Common myeloid progenitor, CD34-positive (primary cell): ENCODE results near the gene SMNDC1.

ENCODE experiments used
- CTCF ChIA-PET: fragments of 350-600 bp; sonication (Branson Sonifier 250); formaldehyde crosslinking; loops from one replicate; lab custom pipeline; 2021; ENCODE audit warnings: antibody characterized with exemption; lab: Charles Lee
- POLR2A ChIA-PET: fragments of 350-600 bp; sonication (Branson Sonifier 250); formaldehyde crosslinking; loops from one replicate; lab custom pipeline; 2021; ENCODE audit warnings: antibody characterized with exemption; lab: Charles Lee
- DNase-seq, 3 donors: peaks; one replicate each; pipeline versions ENCODE4 v3.0.0 to v3.0.0-alpha.2; 2013
- H3K27ac ChIP-seq, 2 experiments: 1 replicate in 1 of 2; 2 replicates in 1 of 2; pipeline ENCODE4 v1.7.0; 2013; ENCODE audit warnings: inconsistent platforms in 2 of 2, low read length in 2 of 2, mild to moderate bottlenecking in 2 of 2, low read depth in 1 of 2, moderate library complexity in 1 of 2; ENCODE audit not compliant: severe bottlenecking in 2 of 2, insufficient read depth in 1 of 2, poor library complexity in 1 of 2
- H3K27me3 ChIP-seq, 5 experiments: replicated peaks in 2 of 5; 1 replicate in 3 of 5; 2 replicates in 2 of 5; pipeline versions ENCODE4 v1.6.1 to v1.7.0; 2013; ENCODE audit warnings: low read length in 4 of 5, mild to moderate bottlenecking in 2 of 5, moderate library complexity in 2 of 5, inconsistent platforms in 1 of 5; ENCODE audit not compliant: insufficient read depth in 5 of 5, control insufficient read depth in 4 of 5
- H3K36me3 ChIP-seq, 4 experiments: 1 replicate in 2 of 4; 2 replicates in 2 of 4; pipeline versions ENCODE4 v1.6.1 to v1.7.0; 2013; ENCODE audit warnings: low read length in 3 of 4, control low read depth in 1 of 4, mild to moderate bottlenecking in 1 of 4; ENCODE audit not compliant: control insufficient read depth in 4 of 4, insufficient read depth in 4 of 4
- H3K4me1 ChIP-seq, 4 experiments: 1 replicate in 3 of 4; 2 replicates in 1 of 4; pipeline versions ENCODE4 v1.6.1 to v1.7.1; 2013; ENCODE audit warnings: low read length in 3 of 4, mild to moderate bottlenecking in 3 of 4, control low read depth in 1 of 4, inconsistent platforms in 1 of 4, moderate library complexity in 1 of 4; ENCODE audit not compliant: control insufficient read depth in 4 of 4, insufficient read depth in 4 of 4; ENCODE audit errors: control extremely low read depth in 1 of 4
- H3K4me3 ChIP-seq, 7 experiments: 1 replicate in 4 of 7; 2 replicates in 3 of 7; pipeline versions ENCODE4 v1.5.1 to v1.7.0; 2013; ENCODE audit warnings: mild to moderate bottlenecking in 7 of 7, low read length in 6 of 7, moderate library complexity in 6 of 7, inconsistent platforms in 2 of 7, low read depth in 2 of 7, control low read depth in 1 of 7; ENCODE audit not compliant: insufficient read depth in 4 of 7, control insufficient read depth in 1 of 7; ENCODE audit errors: extremely low read depth in 1 of 7
- H3K9me3 ChIP-seq, 5 experiments: 1 replicate in 4 of 5; 2 replicates in 1 of 5; pipeline versions ENCODE4 v1.6.1 to v1.7.1; 2013; ENCODE audit warnings: low read length in 4 of 5, mild to moderate bottlenecking in 2 of 5, inconsistent platforms in 1 of 5, low read depth in 1 of 5, moderate library complexity in 1 of 5; ENCODE audit not compliant: control insufficient read depth in 4 of 5, insufficient read depth in 2 of 5; ENCODE audit errors: control extremely low read depth in 1 of 5
- WGBS: methylation state at CpG from one replicate; pipeline ENCODE4 v1.1.5; 2013; ENCODE audit not compliant: insufficient coverage; 5-methylcytosine and 5-hydroxymethylcytosine counted together

Gene SMNDC1

DNA sequence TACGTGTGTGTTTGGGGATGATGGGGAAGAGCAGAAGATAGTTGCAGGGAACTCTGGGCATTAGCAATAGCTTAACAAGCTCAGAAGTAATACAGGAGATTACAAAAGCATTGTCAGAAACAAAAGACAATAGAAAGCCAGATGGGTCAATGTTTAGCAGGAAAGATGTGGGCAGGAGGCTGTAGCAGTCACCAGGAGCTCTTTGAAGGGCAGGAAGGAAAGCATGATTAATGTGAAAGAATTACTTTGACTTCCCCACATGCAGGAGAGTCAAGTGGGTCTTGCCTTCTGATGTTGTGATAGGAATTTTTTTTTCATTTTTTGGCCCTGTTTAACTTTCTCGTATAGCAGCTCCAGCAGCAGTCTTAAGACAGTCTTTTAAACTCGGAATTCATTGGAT lies 6.0 kb upstream of the SMNDC1 start:
- POLR2A ChIA-PET = no interaction called here
- CTCF ChIA-PET = interaction anchor here (0.7 to 7.3 kb wide), 19 partner anchors 10 to 408 kb away, joined by 3 to 84 read pairs (median 4); no protein-coding TSS in a partner anchor
- Histone ChIP-seq H3K27ac (no peak overlapping the region), H3K36me3 (no peaks in the 10 kb centered on the region), H3K27me3 (no peaks in the 10 kb centered on the region), H3K9me3 (no peaks in the 10 kb centered on the region), H3K4me3 (peak overlapping the region in 2 of 7 experiments; percentile 19 to 59), H3K4me1 (peaks cover 18 to 37% (median 28%) of the 10 kb centered on the region in 4 experiments)
- 3% methylated on average over 3 of the region's 3 CpGs for WGBS
- DNase-seq = peak in 2 of 3 donors; percentile 51 to 63

DNA sequence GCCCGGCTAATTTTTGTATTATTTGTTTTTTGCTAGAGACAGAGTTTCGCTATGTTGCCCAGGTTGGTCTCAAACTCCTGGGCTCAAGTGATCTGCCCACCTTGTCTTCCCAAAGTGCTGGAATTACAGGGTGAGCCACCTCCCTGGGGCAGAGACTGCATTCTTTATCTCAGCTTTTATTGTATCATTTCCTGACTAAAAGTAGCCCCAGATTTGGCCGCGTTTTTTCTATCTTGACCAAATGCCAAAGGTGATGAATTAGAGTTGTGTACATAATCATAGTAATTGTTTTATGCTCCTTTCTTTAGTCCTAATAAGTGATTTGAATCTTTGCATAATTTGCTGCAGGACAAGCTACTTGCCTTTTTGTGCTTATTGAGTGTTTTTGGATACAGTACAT lies 3.1 kb upstream of the SMNDC1 start:
- Histone ChIP-seq H3K9me3 (no peaks in the 10 kb centered on the region), H3K27ac (no peak overlapping the region), H3K36me3 (peaks cover 0 to under 1% (median under 1%) of the 10 kb centered on the region in 4 experiments), H3K27me3 (no peaks in the 10 kb centered on the region), H3K4me1 (peaks cover 28 to 50% (median 40%) of the 10 kb centered on the region in 4 experiments), H3K4me3 (no peak overlapping the region)
- POLR2A ChIA-PET = no interaction called here
- 88% methylated on average over 1 of the region's 4 CpGs for WGBS
- CTCF ChIA-PET = interaction anchor here (0.7 to 7.3 kb wide), 11 partner anchors 12 to 300 kb away, joined by 3 to 84 read pairs (median 5); no protein-coding TSS in a partner anchor
- DNase-seq = no peak

DNA sequence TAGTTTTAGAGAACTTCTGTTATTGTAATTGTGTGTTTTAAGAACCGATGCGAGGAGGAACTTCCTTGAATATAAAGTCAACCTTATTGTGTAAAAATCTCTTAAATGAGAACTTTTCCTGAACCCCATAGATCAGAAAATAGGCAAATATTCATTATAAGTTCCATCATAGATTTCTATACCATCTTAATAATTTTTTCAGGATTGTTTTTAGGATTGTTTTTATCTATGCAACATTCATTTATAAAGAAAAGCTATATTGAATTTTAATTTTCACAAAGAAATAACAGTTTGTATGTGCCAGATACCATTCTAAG lies 1.7 kb upstream of the SMNDC1 start:
- POLR2A ChIA-PET = no interaction called here

DNA sequence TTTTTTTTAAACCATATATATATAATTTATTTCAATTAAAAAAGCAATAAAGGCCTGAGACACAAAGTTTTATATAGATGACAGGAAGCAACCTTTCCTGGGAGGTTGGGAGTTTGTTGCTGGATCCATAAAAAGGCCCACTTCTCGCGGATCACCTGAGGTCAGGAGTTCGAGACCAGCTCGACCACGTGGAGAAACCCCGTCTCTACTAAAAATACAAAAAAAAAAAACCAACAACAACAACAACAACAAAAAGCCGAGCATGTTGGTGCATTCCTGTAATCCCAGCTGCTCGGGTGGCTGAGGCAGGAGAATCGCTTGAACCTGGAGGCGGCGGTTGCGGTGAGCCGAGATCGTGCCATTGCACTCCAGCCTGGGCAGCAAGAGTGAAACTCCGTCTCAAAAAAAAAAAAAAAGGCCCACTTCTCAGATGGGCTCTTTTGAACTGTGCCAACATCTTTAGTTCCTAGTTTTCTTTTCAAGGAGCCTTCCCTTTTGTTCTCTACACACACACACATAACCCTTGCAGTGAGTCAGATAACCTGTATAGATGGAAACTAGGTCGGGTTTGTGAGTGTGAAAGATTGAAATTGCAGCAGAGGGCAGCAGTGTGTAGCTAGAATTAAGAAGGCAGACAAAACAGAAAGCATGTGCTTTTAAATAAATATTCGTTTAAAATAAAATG lies 1.2 kb upstream of the SMNDC1 start:
- peak overlapping the region in 3 of 7 experiments; percentile 17 to 94 (median 32) for H3K4me3 ChIP-seq
- no peaks in the 10 kb centered on the region for H3K27me3 ChIP-seq
- ChIA-PET CTCF (interaction anchor here (0.9 to 7.3 kb wide), 13 partner anchors 10 to 302 kb away, joined by 3 to 84 read pairs (median 5); no protein-coding TSS in a partner anchor), POLR2A (no interaction called here)
- WGBS = 79% methylated on average over 9 of the region's 17 CpGs
- no peaks in the 10 kb centered on the region for H3K9me3 ChIP-seq
- H3K4me1 ChIP-seq = peaks cover 22 to 48% (median 36%) of the 10 kb centered on the region in 4 experiments
- peak overlapping the region in 1 of 2 experiments; percentile 94 for H3K27ac ChIP-seq
- H3K36me3 ChIP-seq = peaks cover under 1 to 19% (median 12%) of the 10 kb centered on the region in 4 experiments
- DNase-seq = peak; percentile 90 to 96 (median 96)

More for the DNA sequence above, 1.7 kb upstream of the SMNDC1 start:
- CTCF ChIA-PET = interaction anchor here (0.7 to 7.3 kb wide), 14 partner anchors 16 to 302 kb away, joined by 3 to 84 read pairs (median 5); no protein-coding TSS in a partner anchor
- no CpG with 5 or more reads among the region's 2 CpGs for WGBS
- H3K9me3 ChIP-seq = no peaks in the 10 kb centered on the region
- no peak for DNase-seq
- no peaks in the 10 kb centered on the region for H3K27me3 ChIP-seq
- peak overlapping the region in 1 of 7 experiments; percentile 32 for H3K4me3 ChIP-seq
- peaks cover 27 to 52% (median 41%) of the 10 kb centered on the region in 4 experiments for H3K4me1 ChIP-seq
- H3K27ac ChIP-seq = peak overlapping the region in 1 of 2 experiments; percentile 66
- H3K36me3 ChIP-seq = peaks cover 0 to 14% (median 10%) of the 10 kb centered on the region in 4 experiments

DNA sequence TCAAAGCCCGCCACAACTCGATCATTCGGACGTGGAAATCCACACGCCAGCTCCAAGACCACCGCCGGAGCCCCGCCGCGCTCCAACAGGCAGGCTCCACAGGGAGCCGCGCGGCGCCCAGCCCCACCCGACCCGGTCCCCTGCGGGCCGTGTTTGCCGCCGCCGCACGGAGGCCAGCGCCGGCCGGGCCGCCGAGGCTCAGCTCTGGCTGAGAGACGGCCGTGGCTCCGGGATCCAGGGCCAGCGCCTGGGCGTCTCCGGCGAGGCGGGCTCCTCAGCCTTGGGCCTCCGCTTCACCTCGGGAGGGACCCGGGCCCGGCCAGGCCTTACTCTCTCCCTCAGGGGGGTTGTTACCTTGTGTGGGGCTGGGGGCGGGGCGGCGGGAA lies 333 bp downstream of the SMNDC1 start:
- ChIA-PET CTCF (interaction anchor here (1.0 to 7.3 kb wide), 5 partner anchors 25 to 295 kb away, joined by 3 to 84 read pairs (median 6); no protein-coding TSS in a partner anchor), POLR2A (no interaction called here)
- Histone ChIP-seq H3K27ac (peak overlapping the region; percentile 89 to 94), H3K4me3 (peak overlapping the region; percentile 89 to 98 (median 93)), H3K9me3 (no peaks in the 10 kb centered on the region), H3K27me3 (no peaks in the 10 kb centered on the region), H3K36me3 (peaks cover 2 to 32% (median 23%) of the 10 kb centered on the region in 4 experiments), H3K4me1 (peaks cover 12 to 33% (median 22%) of the 10 kb centered on the region in 4 experiments)
- WGBS = 0% methylated on average over 31 of the region's 42 CpGs
- no peak for DNase-seq

DNA sequence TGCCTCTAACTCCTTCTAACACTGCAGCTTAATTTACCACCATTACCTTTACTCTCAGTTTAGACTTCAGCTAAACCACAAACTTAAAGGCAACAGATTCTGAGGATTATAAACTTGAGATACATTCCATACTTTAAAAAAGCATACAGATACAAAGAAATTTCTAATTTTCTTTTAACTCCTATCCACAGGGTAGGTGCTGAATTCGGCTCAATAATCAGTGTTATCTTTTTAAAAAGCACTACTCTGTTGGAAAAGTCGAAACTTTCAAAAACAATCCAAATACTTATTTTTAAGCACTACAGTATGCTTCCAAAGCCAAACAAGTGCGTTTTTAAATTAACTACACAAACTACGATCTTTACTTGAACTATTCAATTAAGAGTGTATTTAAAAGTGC lies 1.0 kb downstream of the SMNDC1 start:
- POLR2A ChIA-PET = no interaction called here
- CTCF ChIA-PET = interaction anchor here (1.3 to 2.2 kb wide), 3 partner anchors 24 to 166 kb away, joined by 3 to 6 read pairs (median 4); no protein-coding TSS in a partner anchor
- H3K4me3 ChIP-seq = peak overlapping the region in 6 of 7 experiments; percentile 89 to 98 (median 93)
- peaks cover 2 to 39% (median 26%) of the 10 kb centered on the region in 4 experiments for H3K36me3 ChIP-seq
- no peaks in the 10 kb centered on the region for H3K27me3 ChIP-seq
- H3K4me1 ChIP-seq = peaks cover 11 to 29% (median 19%) of the 10 kb centered on the region in 4 experiments
- H3K27ac ChIP-seq = peak overlapping the region; percentile 89 to 94
- WGBS = 46% methylated on average over 2 of the region's 4 CpGs
- no peaks in the 10 kb centered on the region for H3K9me3 ChIP-seq
- peak in 1 of 3 donors; percentile 10 for DNase-seq
